Measurements from ENCODE around the gene MCOLN2.
"Not testable (repeated sequence)": the region's sequence is repeated elsewhere in the genome, so short reads cannot be mapped to it uniquely, and the experiment has no call there.

Gene MCOLN2

GRCh38 chr1:84996846-84997666 lies at the start of gene MCOLN2:
TSS of gene MCOLN2 (minus strand) at chr1:84997113. CDS start at chr1:84996872, 241 bp downstream.
- DNase-seq = peak; percentile 46

GRCh38 chr1:85042413-85042812 lies 45.5 kb upstream of the MCOLN2 start:
- no peak for DNase-seq

GRCh38 chr1:85041793-85042192 lies 44.9 kb upstream of the MCOLN2 start:
- no peak for DNase-seq

- DNase-seq = no peak
Observed at GRCh38 chr1:85033221-85033620, 36.3 kb upstream of the MCOLN2 start.

GRCh38 chr1:85030536-85030935 lies 33.6 kb upstream of the MCOLN2 start:
- DNase-seq = no peak

- no peak for DNase-seq
Observed at GRCh38 chr1:85028151-85028550, 31.2 kb upstream of the MCOLN2 start.

- DNase-seq = peak; percentile 11
Observed at GRCh38 chr1:85027242-85027983, 30.5 kb upstream of the MCOLN2 start.

- DNase-seq = no peak
Observed at GRCh38 chr1:85025940-85026339, 29.0 kb upstream of the MCOLN2 start.

- no peak for DNase-seq
Observed at GRCh38 chr1:85024736-85025135, 27.8 kb upstream of the MCOLN2 start.

GRCh38 chr1:85022700-85023099 lies 25.8 kb upstream of the MCOLN2 start:
- DNase-seq = no peak

GRCh38 chr1:85019994-85020393 lies 23.1 kb upstream of the MCOLN2 start:
- DNase-seq = no peak

GRCh38 chr1:85015826-85016225 lies 18.9 kb upstream of the MCOLN2 start:
- DNase-seq = no peak

GRCh38 chr1:85005641-85006040 lies 8.7 kb upstream of the MCOLN2 start:
- DNase-seq = not testable (repeated sequence)

GRCh38 chr1:85001742-85002141 lies 4.8 kb upstream of the MCOLN2 start:
- DNase-seq = no peak

- peak; percentile 47 for DNase-seq
Observed at GRCh38 chr1:84998642-84999280, 1.8 kb upstream of the MCOLN2 start.

- no peak for DNase-seq
Observed at GRCh38 chr1:84997667-84998600, 1.0 kb upstream of the MCOLN2 start.

- no peak for DNase-seq
Observed at GRCh38 chr1:84995484-84996334, 1.2 kb downstream of the MCOLN2 start.

GRCh38 chr1:84991097-84991920 lies 5.6 kb downstream of the MCOLN2 start:
- DNase-seq = no peak

- DNase-seq = no peak
Observed at GRCh38 chr1:84988588-84988987, 8.3 kb downstream of the MCOLN2 start.

GRCh38 chr1:84986561-84986960 lies 10.4 kb downstream of the MCOLN2 start:
- not testable (repeated sequence) for DNase-seq

- DNase-seq = no peak
Observed at GRCh38 chr1:84985365-84985764, 11.5 kb downstream of the MCOLN2 start.

Data from CD4-positive, alpha-beta T cell treated with Interferon gamma for 1 hour (primary cell).